Kidney (tissue), 14 donors: ENCODE results near the gene IMP4. TPM values are rescaled to one million over a fixed set of nuclear protein-coding genes. Genes with fewer than 3 reads are reported as not detected.

Experiments
- DNase-seq, 5 donors: peaks; one replicate each; pipeline ENCODE4 v3.0.0-alpha.2; 2013 to 2020
- FAIRE-seq: peaks from 2 replicates; lab custom pipeline; 2012; peaks lifted over from hg19 to GRCh38; lab: Jason Lieb, UNC
- H3K27ac ChIP-seq, 2 donors: one replicate each; pipeline ENCODE4 v1.7.0; 2013; ENCODE audit warnings: low read depth in 2 of 2, low read length in 2 of 2, inconsistent platforms in 1 of 2
- H3K27me3 ChIP-seq: one replicate; pipeline ENCODE4 v1.7.1; 2013; ENCODE audit warnings: low read length, inconsistent platforms; ENCODE audit not compliant: control insufficient read depth, insufficient read depth
- H3K36me3 ChIP-seq, 3 donors: one replicate each; pipeline versions ENCODE4 v1.7.0 to v1.7.1; 2013; ENCODE audit warnings: low read length in 3 of 3, control low read depth in 1 of 3, inconsistent platforms in 1 of 3; ENCODE audit not compliant: insufficient read depth in 3 of 3, control insufficient read depth in 2 of 3
- H3K4me1 ChIP-seq, 3 donors: one replicate each; pipeline versions ENCODE4 v1.7.0 to v1.7.1; 2013; ENCODE audit warnings: low read length in 3 of 3, inconsistent platforms in 1 of 3, low read depth in 1 of 3; ENCODE audit not compliant: control insufficient read depth in 2 of 3, insufficient read depth in 2 of 3
- H3K4me3 ChIP-seq, 3 donors: one replicate each; pipeline versions ENCODE4 v1.7.0 to v1.8.1; 2013; ENCODE audit warnings: low read length in 3 of 3, control low read depth in 1 of 3, inconsistent platforms in 1 of 3
- H3K9ac ChIP-seq, 3 donors: one replicate each; pipeline versions ENCODE4 v1.7.0 to v1.7.1; 2013; ENCODE audit warnings: low read length in 3 of 3, control low read depth in 1 of 3, inconsistent platforms in 1 of 3
- H3K9me3 ChIP-seq, 3 donors: one replicate each; pipeline versions ENCODE4 v1.7.0 to v1.7.1; 2013; ENCODE audit warnings: low read length in 3 of 3, control low read depth in 1 of 3, inconsistent platforms in 1 of 3; ENCODE audit not compliant: control insufficient read depth in 2 of 3, insufficient read depth in 1 of 3
- intact Hi-C: fragments of 100-400 bp; cut with DNase I; formaldehyde crosslinking; loops from one replicate; pipeline ENCODE4 v1.11.1; 2022
- polyA plus RNA-seq: library from polyadenylated mRNA; stranded (reverse); fragments of 350-450 nt; fragmentation: Illumina TruSeq; extraction: RNeasy Lipid Tissue Mini Kit (QIAGEN cat#74804); gene quantifications from one replicate; pipeline ENCODE4 v1.2.3, GENCODE V29; 2014; ENCODE audit warnings: low read depth, low replicate concordance; ENCODE audit not compliant: insufficient read depth
- total RNA-seq: library from RNA; stranded (reverse); fragmentation: NEBNext Ultra II Directional; extraction: Animal tissue kit (Norgen Biotek cat#: 25700); gene quantifications from one replicate; pipeline ENCODE4 v1.2.1, GENCODE V29; 2021
- TF ChIP-seq, protein P1 (sequence below): IDR thresholded peaks from 3 replicates; pipeline ENCODE4 v1.5.1; 2012; ENCODE audit warnings: mild to moderate bottlenecking, moderate library complexity, borderline replicate concordance; ENCODE audit not compliant: insufficient read depth; ENCODE audit errors: extremely low read depth
- donor health status: control.
- donor health status: control.
- donor health status: control.
- donor health status: control.
- donor health status: control.
- donor health status: DM: yes; HTN: yes; CAD: no.
- donor health status: Normal renal cell carcinoma (clear cell type).

The IMP4 gene
- total and polyA plus RNA-seq, 2 donors from 2014 or later: 59.7 to 60.1 TPM

DNA sequence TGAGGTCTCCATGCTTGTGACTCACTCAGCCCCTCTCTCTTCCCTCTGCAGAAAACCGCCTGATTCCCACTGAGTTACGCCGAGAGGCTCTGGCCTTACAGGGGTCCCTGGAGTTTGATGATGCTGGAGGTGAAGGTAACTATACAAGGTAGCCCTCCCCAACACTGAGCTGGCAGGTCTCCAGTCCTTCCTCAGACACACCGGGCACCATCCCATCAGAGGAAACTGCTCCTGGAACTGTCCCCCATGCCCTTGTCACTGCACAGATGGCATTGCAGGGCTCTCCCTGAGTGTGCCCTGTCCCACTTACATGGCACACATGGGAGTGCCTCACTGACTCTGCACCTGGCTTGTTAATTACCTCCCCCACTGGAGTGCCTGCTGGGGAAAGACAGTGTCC is 1.9 kb downstream of the IMP4 start:
- DNase-seq (no peak), FAIRE-seq (no peak)
- Histone ChIP-seq H3K9ac (no peak overlapping the region), H3K4me3 (no peak overlapping the region), H3K27me3 (no peaks in the 10 kb centered on the region), H3K9me3 (no peaks in the 10 kb centered on the region), H3K27ac (no peak overlapping the region), H3K36me3 (peaks cover 0 to 33% (median 26%) of the 10 kb centered on the region in 3 donors), H3K4me1 (peaks cover 0 to 7% (median 4%) of the 10 kb centered on the region in 3 donors)
- TF ChIP-seq, protein P1, sequence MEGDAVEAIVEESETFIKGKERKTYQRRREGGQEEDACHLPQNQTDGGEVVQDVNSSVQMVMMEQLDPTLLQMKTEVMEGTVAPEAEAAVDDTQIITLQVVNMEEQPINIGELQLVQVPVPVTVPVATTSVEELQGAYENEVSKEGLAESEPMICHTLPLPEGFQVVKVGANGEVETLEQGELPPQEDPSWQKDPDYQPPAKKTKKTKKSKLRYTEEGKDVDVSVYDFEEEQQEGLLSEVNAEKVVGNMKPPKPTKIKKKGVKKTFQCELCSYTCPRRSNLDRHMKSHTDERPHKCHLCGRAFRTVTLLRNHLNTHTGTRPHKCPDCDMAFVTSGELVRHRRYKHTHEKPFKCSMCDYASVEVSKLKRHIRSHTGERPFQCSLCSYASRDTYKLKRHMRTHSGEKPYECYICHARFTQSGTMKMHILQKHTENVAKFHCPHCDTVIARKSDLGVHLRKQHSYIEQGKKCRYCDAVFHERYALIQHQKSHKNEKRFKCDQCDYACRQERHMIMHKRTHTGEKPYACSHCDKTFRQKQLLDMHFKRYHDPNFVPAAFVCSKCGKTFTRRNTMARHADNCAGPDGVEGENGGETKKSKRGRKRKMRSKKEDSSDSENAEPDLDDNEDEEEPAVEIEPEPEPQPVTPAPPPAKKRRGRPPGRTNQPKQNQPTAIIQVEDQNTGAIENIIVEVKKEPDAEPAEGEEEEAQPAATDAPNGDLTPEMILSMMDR: no peak
- intact Hi-C loops: no loop called here

DNA sequence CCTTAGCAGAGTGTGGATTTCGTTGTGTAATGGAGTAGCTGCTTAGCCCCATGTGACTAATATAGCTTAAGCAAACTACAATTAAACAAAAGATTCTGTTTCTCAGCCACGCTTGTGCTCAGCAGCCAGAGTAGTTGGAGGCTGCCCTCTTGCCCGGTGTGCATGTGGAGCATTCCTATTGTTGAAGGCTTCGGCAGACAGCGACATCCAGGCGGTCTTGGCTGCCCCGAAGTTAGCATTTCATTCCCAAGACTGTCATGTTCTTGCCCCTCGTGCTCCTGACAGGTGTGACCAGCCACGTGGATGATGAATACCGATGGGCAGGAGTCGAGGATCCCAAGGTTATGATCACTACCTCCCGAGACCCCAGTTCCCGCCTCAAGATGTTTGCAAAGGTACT is 2.4 kb downstream of the IMP4 start:
- FAIRE-seq: no peak
- Histone ChIP-seq H3K4me3 (no peak overlapping the region), H3K4me1 (peaks cover 0 to 7% (median 4%) of the 10 kb centered on the region in 3 donors), H3K27ac (no peak overlapping the region), H3K9me3 (no peaks in the 10 kb centered on the region), H3K9ac (no peak overlapping the region), H3K27me3 (no peaks in the 10 kb centered on the region), H3K36me3 (peaks cover 0 to 33% (median 26%) of the 10 kb centered on the region in 3 donors)
- no peak for DNase-seq
- intact Hi-C loops: no loop called here
- TF ChIP-seq, protein P1: no peak

- Histone ChIP-seq H3K4me1 (peaks cover 0 to 7% (median 4%) of the 10 kb centered on the region in 3 donors), H3K9ac (no peak overlapping the region), H3K36me3 (peaks cover 0 to 33% (median 26%) of the 10 kb centered on the region in 3 donors), H3K27me3 (no peaks in the 10 kb centered on the region), H3K27ac (no peak overlapping the region), H3K9me3 (no peaks in the 10 kb centered on the region), H3K4me3 (no peak overlapping the region)
- intact Hi-C loops: no loop called here
- TF ChIP-seq, protein P1: no peak
- FAIRE-seq: no peak
- DNase-seq: no peak
Measured at GRCh38 chr2:130345611-130346010, 2.9 kb downstream of the IMP4 start.
